MCF 10A (cell line): ENCODE results near the gene TMBIM6. TPM values are rescaled to one million over a fixed set of nuclear protein-coding genes. Genes with fewer than 3 reads are reported as not detected.
"Not testable (repeated sequence)": the region's sequence is repeated elsewhere in the genome, so short reads cannot be mapped to it uniquely, and the experiment has no call there.

Experiments
- BruUV-seq: library from RNA; stranded (reverse); fragments of 400-500 nt; replicated peaks from 2 replicates; lab custom pipeline; 2021; lab: Mats Ljungman, UMichigan
- CTCF ChIA-PET: fragments of 300-600 bp; sonication (Branson Sonifier 250); formaldehyde crosslinking; extraction: SDS; loops from one replicate; lab custom pipeline; 2021; ENCODE audit warnings: antibody characterized with exemption, inconsistent platforms; lab: Yijun Ruan, JAX
- POLR2A ChIA-PET: fragments of 300-600, 350-650 bp; sonication (Branson Sonifier 250); formaldehyde crosslinking; extraction: SDS; loops from one replicate; lab custom pipeline; 2020; ENCODE audit warnings: antibody characterized with exemption, inconsistent platforms; lab: Yijun Ruan, JAX
- DNase-seq: peaks from one replicate; pipeline ENCODE4 v3.0.0-alpha.2; 2018; ENCODE audit not compliant: unreplicated experiment
- H3K27ac Mint-ChIP-seq: one replicate; pipeline ENCODE4 v1.8.0; 2022; ENCODE audit warnings: mild to moderate bottlenecking, low read depth, mixed read lengths; ENCODE audit not compliant: unreplicated experiment
- H3K27me3 Mint-ChIP-seq: one replicate; pipeline ENCODE4 v1.8.0; 2022; ENCODE audit warnings: mixed read lengths; ENCODE audit not compliant: insufficient read depth, unreplicated experiment
- H3K36me3 Mint-ChIP-seq: one replicate; pipeline ENCODE4 v1.8.0; 2022; ENCODE audit warnings: mild to moderate bottlenecking, moderate library complexity, mixed read lengths; ENCODE audit not compliant: insufficient read depth, unreplicated experiment
- H3K4me1 Mint-ChIP-seq: one replicate; pipeline ENCODE4 v1.8.0; 2022; ENCODE audit warnings: mixed read lengths; ENCODE audit not compliant: insufficient read depth, unreplicated experiment
- H3K4me3 Mint-ChIP-seq: one replicate; pipeline ENCODE4 v1.8.0; 2022; ENCODE audit warnings: mild to moderate bottlenecking, moderate library complexity, mixed read lengths; ENCODE audit not compliant: unreplicated experiment
- H3K9me3 Mint-ChIP-seq: one replicate; pipeline ENCODE4 v1.8.0; 2022; ENCODE audit warnings: mixed read lengths; ENCODE audit not compliant: unreplicated experiment
- intact Hi-C: fragments of 100-400 bp; cut with micrococcal nuclease; formaldehyde crosslinking; loops from 2 replicates; pipeline ENCODE4 v1.14.1; 2022
- total RNA-seq: library from RNA; stranded (reverse); gene quantifications from 2 replicates; pipeline ENCODE4 v1.2.3, GENCODE V29; 2022
- TF ChIP-seq, protein P1 (sequence below): fragments of 200-600 bp; IDR thresholded peaks from one replicate; pipeline ENCODE4 v1.8.0; 2022; ENCODE audit warnings: antibody characterized with exemption, mild to moderate bottlenecking; ENCODE audit not compliant: unreplicated experiment

TMBIM6 gene
- total RNA-seq, 1 experiment from 2014 or later, result 517 TPM

DNA sequence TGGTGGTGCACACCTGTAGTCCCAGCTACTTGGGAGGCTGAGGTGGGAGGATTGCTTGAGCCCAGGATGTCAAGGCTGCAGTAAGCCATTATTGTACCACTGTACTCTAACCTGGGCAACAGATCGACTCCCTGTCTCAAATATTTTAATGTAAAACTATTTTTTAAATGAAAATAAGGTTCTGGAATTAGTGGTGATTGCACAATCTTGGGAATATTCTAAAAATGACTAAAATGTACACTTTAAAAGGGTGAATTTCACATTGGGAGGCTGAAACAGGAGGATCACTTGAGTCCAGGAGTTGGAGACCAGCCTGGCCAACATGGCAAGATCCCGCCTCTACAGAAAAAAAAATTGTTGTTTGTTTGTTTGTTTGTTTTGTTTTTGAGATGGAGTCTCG lies 12.9 kb upstream of the TMBIM6 start:
- CTCF ChIA-PET, result interaction anchor here (0.7 kb wide), 1 partner anchor 117 kb away, joined by 3 read pairs; no protein-coding TSS in a partner anchor
- DNase-seq, result no peak
- BruUV-seq, result no TSS peak
- TF ChIP-seq, protein P1, sequence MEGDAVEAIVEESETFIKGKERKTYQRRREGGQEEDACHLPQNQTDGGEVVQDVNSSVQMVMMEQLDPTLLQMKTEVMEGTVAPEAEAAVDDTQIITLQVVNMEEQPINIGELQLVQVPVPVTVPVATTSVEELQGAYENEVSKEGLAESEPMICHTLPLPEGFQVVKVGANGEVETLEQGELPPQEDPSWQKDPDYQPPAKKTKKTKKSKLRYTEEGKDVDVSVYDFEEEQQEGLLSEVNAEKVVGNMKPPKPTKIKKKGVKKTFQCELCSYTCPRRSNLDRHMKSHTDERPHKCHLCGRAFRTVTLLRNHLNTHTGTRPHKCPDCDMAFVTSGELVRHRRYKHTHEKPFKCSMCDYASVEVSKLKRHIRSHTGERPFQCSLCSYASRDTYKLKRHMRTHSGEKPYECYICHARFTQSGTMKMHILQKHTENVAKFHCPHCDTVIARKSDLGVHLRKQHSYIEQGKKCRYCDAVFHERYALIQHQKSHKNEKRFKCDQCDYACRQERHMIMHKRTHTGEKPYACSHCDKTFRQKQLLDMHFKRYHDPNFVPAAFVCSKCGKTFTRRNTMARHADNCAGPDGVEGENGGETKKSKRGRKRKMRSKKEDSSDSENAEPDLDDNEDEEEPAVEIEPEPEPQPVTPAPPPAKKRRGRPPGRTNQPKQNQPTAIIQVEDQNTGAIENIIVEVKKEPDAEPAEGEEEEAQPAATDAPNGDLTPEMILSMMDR, result no peak
- POLR2A ChIA-PET, result interaction anchor here (0.8 to 1.0 kb wide), 2 partner anchors 13 to 18 kb away, joined by 3 to 4 read pairs; partner anchors contain the start of gene TMBIM6
- Mint-ChIP-seq H3K36me3 (no peaks in the 10 kb centered on the region), H3K27ac (no peak overlapping the region), H3K4me3 (no peak overlapping the region), H3K4me1 (peaks cover 12% of the 10 kb centered on the region), H3K27me3 (peaks cover 30% of the 10 kb centered on the region), H3K9me3 (no peaks in the 10 kb centered on the region)
- intact Hi-C loops, result no loop called here

DNA sequence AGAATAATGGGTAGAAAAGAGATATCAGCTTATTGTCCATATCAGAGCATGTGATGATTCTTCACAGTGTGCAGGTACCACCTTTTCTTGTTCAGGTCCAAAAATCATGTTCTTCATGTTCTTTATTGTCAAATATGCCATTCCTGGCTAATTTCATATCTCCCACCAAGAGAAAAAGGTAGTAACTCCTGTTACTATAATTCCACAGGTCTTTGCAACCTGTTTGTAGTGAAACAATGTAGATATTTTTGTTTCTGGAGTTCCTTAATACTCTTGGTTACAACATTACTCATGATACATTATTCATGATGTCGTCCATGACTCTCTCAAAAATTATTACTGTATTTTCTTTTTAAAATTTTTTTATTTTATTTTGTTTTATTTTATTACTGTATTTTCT lies 11.3 kb upstream of the TMBIM6 start:
- CTCF ChIA-PET, result no interaction called here
- Mint-ChIP-seq H3K27ac (no peak overlapping the region), H3K4me1 (peaks cover 12% of the 10 kb centered on the region), H3K9me3 (no peaks in the 10 kb centered on the region), H3K4me3 (no peak overlapping the region), H3K27me3 (peaks cover 22% of the 10 kb centered on the region), H3K36me3 (no peaks in the 10 kb centered on the region)
- TF ChIP-seq, protein P1, result no peak
- no TSS peak for BruUV-seq
- intact Hi-C loops, result no loop called here
- no peak for DNase-seq
- POLR2A ChIA-PET, result no interaction called here

DNA sequence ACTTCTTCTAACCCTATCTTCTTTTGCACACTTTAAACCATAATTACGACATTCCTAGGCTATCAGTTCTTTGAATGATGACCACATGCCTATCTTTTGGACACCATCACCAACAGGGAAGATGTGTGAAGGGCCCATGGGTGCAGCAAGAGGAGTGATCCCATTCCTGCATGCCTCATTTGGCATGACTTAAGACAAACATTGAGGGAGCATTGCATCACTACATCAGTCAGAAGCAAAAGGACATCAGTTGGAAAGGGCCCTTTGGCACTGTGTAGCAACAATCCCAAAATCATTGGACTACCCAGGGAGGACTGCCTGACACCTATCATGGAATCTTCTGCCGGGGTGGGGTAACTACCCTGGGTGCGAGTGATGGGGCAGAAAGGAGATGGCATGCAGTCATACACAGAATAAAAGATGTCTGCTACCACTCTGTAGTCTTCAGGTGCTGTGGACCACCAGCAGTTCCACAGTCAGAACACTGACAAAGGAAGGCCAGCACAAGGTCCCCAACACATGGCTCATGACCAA lies 10.7 kb upstream of the TMBIM6 start:
- Mint-ChIP-seq H3K9me3 (no peaks in the 10 kb centered on the region), H3K27me3 (peaks cover 17% of the 10 kb centered on the region), H3K4me3 (no peak overlapping the region), H3K36me3 (no peaks in the 10 kb centered on the region), H3K4me1 (peaks cover 12% of the 10 kb centered on the region), H3K27ac (no peak overlapping the region)
- ChIA-PET POLR2A (no interaction called here), CTCF (no interaction called here)
- no TSS peak for BruUV-seq
- peak; percentile 36 for DNase-seq
- intact Hi-C loops, result no loop called here
- TF ChIP-seq, protein P1, result no peak

DNA sequence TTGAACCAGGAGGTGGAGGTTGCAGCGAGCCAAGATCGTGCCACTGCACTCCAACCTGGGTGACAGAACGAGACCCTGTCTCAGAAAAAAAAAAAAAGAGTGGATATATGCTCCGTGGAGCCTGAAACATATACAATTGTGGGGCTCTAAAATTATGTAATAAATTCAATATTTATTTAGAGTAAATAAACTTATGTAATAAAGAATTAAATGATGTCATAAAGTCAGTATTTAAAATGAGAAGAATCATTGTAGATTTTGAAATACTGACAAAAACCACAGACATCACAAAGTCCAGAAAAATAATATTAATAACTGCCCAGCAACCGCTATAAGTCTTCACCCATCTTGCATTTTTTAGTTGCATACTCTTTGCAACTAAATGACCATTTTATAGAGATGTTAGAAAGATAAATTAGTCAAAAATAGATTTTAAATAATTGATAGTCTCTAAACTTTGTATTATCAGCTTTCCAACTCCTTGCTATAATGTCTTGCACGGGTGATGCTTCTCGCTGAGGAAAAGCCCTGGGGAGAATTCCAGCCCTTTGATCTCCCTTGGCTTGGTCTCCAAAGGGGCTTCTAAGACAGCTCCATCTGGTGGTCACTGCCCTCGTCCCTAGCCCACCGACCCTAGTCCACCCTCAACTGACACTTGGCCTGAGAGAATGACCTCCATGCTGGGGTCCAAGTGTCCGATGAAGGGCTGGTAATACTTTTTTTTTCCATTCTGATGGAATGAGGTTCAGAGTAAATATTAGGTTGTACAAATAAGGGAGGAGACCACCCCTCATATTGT lies 7.9 kb upstream of the TMBIM6 start:
- H3K36me3 Mint-ChIP-seq, result no peaks in the 10 kb centered on the region
- peaks cover under 1% of the 10 kb centered on the region for H3K27me3 Mint-ChIP-seq
- H3K9me3 Mint-ChIP-seq, result no peaks in the 10 kb centered on the region
- BruUV-seq, result no TSS peak
- intact Hi-C loops, result no loop called here
- ChIA-PET POLR2A (interaction anchor here (0.7 to 1.7 kb wide), 2 partner anchors 8 to 1938 kb away, joined by 4 to 9 read pairs; partner anchors contain the start of gene TMBIM6), CTCF (interaction anchor here (0.6 to 0.7 kb wide), 2 partner anchors 13 to 918 kb away, joined by 3 to 4 read pairs; no protein-coding TSS in a partner anchor)
- no peak overlapping the region for H3K4me3 Mint-ChIP-seq
- H3K27ac Mint-ChIP-seq, result no peak overlapping the region
- peaks cover 12% of the 10 kb centered on the region for H3K4me1 Mint-ChIP-seq
- no peak for DNase-seq
- TF ChIP-seq, protein P1, result no peak

DNA sequence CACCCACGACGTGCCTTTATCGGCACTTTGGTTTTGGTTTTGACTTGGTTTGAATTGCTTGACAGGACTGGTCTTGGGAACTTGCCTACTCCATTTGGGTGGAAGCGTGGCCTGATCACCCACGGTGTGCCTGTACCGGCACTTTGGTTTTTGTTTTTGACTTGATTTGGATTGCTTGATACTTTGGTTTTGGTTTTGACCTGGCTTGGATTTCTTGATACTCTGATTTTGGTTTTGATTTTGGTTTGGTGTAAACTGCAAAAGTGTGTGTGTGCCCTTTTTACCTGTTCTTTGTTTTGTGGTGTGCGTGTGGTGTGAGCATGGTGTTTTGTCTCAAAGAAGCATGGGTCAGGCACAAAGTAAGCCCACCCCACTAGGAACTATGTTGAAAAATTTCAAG lies 6.5 kb upstream of the TMBIM6 start:
- DNase-seq, BruUV-seq, H3K27me3 Mint-ChIP-seq, CTCF ChIA-PET, POLR2A ChIA-PET, intact Hi-C loops, H3K36me3 Mint-ChIP-seq, H3K4me3 Mint-ChIP-seq, H3K9me3 Mint-ChIP-seq, H3K27ac Mint-ChIP-seq: not testable (repeated sequence)
- H3K4me1 Mint-ChIP-seq, result peaks cover 12% of the 10 kb centered on the region

DNA sequence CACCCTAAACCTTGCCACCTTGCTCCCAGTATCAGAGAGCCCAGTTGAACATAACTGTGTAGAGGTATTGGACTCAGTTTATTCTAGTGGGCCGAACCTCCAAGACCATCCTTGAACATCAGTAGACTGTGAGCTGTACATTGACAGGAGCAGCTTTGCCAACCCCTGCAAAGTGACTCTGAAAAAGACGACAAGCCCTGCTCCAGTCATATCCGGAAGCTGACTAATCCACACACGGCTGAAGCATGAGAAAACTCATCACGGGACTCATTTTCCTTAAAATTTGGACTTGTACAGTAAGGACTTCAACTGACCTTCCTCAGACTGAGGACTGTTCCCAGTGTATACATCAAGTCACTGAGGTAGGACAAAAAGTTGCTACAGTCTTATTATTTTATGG lies 2.6 kb upstream of the TMBIM6 start:
- POLR2A ChIA-PET, result interaction anchor here (0.7 kb wide), 1 partner anchor 104 kb away, joined by 3 read pairs; the partner anchor contains the start of gene BCDIN3D
- H3K4me3 Mint-ChIP-seq, H3K27ac Mint-ChIP-seq, H3K9me3 Mint-ChIP-seq, intact Hi-C loops, H3K4me1 Mint-ChIP-seq, H3K36me3 Mint-ChIP-seq, H3K27me3 Mint-ChIP-seq, BruUV-seq: not testable (repeated sequence)
- DNase-seq, result peak; percentile 38
- CTCF ChIA-PET, result interaction anchor here (0.7 kb wide), 1 partner anchor 10 kb away, joined by 3 read pairs; no protein-coding TSS in a partner anchor
